Measurements from ENCODE around the gene NRSN1.

- TF ChIP-seq GATA2 (IDR thresholded peaks at IDR 0.05; ENCODE audit: low read depth, low read length) (no peak), GATA3 (IDR thresholded peaks at IDR 0.05; ENCODE audit: low read depth, low read length) (no peak)
These were observed 22.1 kb downstream of the NRSN1 start for GRCh38 chr6:24148154-24148570.

Measured in SH-SY5Y (cell line).